ENCODE data around the gene MAL.

The MAL gene

DNA sequence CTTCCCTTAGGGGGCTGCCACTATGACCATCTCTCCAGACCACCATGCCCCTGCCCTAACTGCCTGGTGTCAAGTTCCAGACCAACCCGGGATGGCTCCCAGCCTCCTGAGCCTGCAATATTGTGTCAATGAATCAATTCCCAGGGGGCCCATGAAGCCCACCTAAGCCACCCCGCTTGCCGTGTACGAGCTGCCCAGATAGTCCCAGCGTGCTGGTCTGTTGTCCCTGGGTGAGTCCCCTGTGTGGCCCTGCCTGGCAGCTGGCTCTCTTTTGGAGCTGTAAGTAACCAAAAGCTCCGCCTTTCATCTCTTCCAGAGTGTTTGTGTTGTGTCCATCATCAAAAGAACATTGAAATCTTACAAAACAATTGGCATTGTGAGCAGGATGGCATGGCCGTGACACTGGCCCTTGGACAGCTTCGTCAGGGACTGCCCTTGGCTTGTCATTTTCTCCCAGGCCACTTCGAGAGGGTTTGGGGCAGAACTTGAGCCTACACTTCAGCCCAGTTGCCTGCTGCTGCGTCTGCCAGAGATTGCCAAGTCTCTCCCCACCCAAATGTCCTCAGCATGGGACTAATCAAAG, 11.3 kb upstream of the MAL start:
- no peak for DNase-seq (ENCODE audit: low read depth)
- H3K4me3 ChIP-seq (ENCODE audit: control insufficient read depth, low read depth, low read length) = no peak overlapping the region
- TF ChIP-seq CTCF (IDR thresholded peaks at IDR 0.05; ENCODE audit: control insufficient read depth, insufficient read depth, low read depth, low read length, missing control alignments) = no peak

- no peak for DNase-seq (ENCODE audit: low read depth)
- H3K4me3 ChIP-seq (ENCODE audit: control insufficient read depth, low read depth, low read length) = no peak overlapping the region
- TF ChIP-seq CTCF (IDR thresholded peaks at IDR 0.05; ENCODE audit: control insufficient read depth, insufficient read depth, low read depth, low read length, missing control alignments) = no peak
Observed at GRCh38 chr2:95015261-95015912, 10.1 kb upstream of the MAL start.

GRCh38 chr2:95016616-95017015, 8.9 kb upstream of the MAL start:
- no peak overlapping the region for H3K4me3 ChIP-seq (ENCODE audit: control insufficient read depth, low read depth, low read length)
- no peak for TF ChIP-seq CTCF (IDR thresholded peaks at IDR 0.05; ENCODE audit: control insufficient read depth, insufficient read depth, low read depth, low read length, missing control alignments)
- DNase-seq (ENCODE audit: low read depth) = no peak

- no peak for TF ChIP-seq CTCF (IDR thresholded peaks at IDR 0.05; ENCODE audit: control insufficient read depth, insufficient read depth, low read depth, low read length, missing control alignments)
- no peak for DNase-seq (ENCODE audit: low read depth)
- H3K4me3 ChIP-seq (ENCODE audit: control insufficient read depth, low read depth, low read length) = no peak overlapping the region
Observed at GRCh38 chr2:95017071-95017501, 8.4 kb upstream of the MAL start.

DNA sequence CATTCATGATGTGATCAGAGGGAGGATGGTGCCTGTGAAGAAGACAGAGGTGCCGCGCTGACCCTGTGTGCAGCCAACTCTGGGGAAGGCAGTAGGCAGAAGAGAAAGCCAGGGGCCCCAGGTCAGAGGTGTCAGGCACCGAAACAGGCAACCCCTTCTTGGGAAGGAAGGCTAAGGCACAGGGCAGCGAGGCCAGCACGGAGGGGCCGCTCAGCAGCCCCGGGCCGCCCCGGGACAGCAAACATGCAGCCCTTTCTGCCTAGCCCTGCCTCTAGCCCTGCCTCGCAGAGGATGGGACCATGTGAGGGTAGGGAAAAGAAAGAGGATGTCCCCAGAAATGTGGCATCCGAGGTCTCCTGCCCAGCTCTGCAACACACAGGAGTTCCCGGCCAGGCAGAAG, 7.7 kb upstream of the MAL start:
- no peak for TF ChIP-seq CTCF (IDR thresholded peaks at IDR 0.05; ENCODE audit: control insufficient read depth, insufficient read depth, low read depth, low read length, missing control alignments)
- H3K4me3 ChIP-seq (ENCODE audit: control insufficient read depth, low read depth, low read length) = no peak overlapping the region
- DNase-seq (ENCODE audit: low read depth) = no peak

GRCh38 chr2:95018301-95018700, 7.2 kb upstream of the MAL start:
- H3K4me3 ChIP-seq (ENCODE audit: control insufficient read depth, low read depth, low read length) = no peak overlapping the region
- TF ChIP-seq CTCF (IDR thresholded peaks at IDR 0.05; ENCODE audit: control insufficient read depth, insufficient read depth, low read depth, low read length, missing control alignments) = no peak
- no peak for DNase-seq (ENCODE audit: low read depth)
